ENCODE measurements around the gene GUCA1A.
A peak's percentile ranks its signal among the peaks of the same experiment; 100 is the strongest.

The GUCA1A gene

GRCh38 chr6:42173101-42173500 is at the start of gene GUCA1A:
GUCA1A (plus strand) TSS chr6:42173364; CDS start chr6:42173614, 250 bp downstream.
- DNase-seq (ENCODE audit: low spot score), result no peak

GRCh38 chr6:42123379-42124103 is 49.6 kb upstream of the GUCA1A start:
- no peak for DNase-seq (ENCODE audit: low spot score)

- no peak for DNase-seq (ENCODE audit: low spot score)
Observed at GRCh38 chr6:42124223-42124836, 48.8 kb upstream of the GUCA1A start.

- no peak for DNase-seq (ENCODE audit: low spot score)
Observed at GRCh38 chr6:42125231-42125630, 47.9 kb upstream of the GUCA1A start.

GRCh38 chr6:42125663-42126062 is 47.5 kb upstream of the GUCA1A start:
- no peak for DNase-seq (ENCODE audit: low spot score)

GRCh38 chr6:42128460-42129359 is 44.5 kb upstream of the GUCA1A start:
- DNase-seq (ENCODE audit: low spot score), result no peak

GRCh38 chr6:42129360-42129676 is 43.8 kb upstream of the GUCA1A start:
- no peak for DNase-seq (ENCODE audit: low spot score)

GRCh38 chr6:42131531-42131930 is 41.6 kb upstream of the GUCA1A start:
- DNase-seq (ENCODE audit: low spot score), result no peak

- DNase-seq (ENCODE audit: low spot score), result no peak
Observed at GRCh38 chr6:42133926-42134325, 39.2 kb upstream of the GUCA1A start.

- no peak for DNase-seq (ENCODE audit: low spot score)
Observed at GRCh38 chr6:42135161-42135560, 38.0 kb upstream of the GUCA1A start.

GRCh38 chr6:42135722-42136121 is 37.4 kb upstream of the GUCA1A start:
- no peak for DNase-seq (ENCODE audit: low spot score)

GRCh38 chr6:42136508-42137193 is 36.5 kb upstream of the GUCA1A start:
- DNase-seq (ENCODE audit: low spot score), result peak; percentile 87

GRCh38 chr6:42137194-42137753 is 35.9 kb upstream of the GUCA1A start:
- DNase-seq (ENCODE audit: low spot score), result no peak

GRCh38 chr6:42138190-42138589 is 35.0 kb upstream of the GUCA1A start:
- DNase-seq (ENCODE audit: low spot score), result no peak

- DNase-seq (ENCODE audit: low spot score), result no peak
Observed at GRCh38 chr6:42138630-42139619, 34.2 kb upstream of the GUCA1A start.

GRCh38 chr6:42140032-42140431 is 33.1 kb upstream of the GUCA1A start:
- DNase-seq (ENCODE audit: low spot score), result peak; percentile 42

- no peak for DNase-seq (ENCODE audit: low spot score)
Observed at GRCh38 chr6:42140756-42141602, 32.2 kb upstream of the GUCA1A start.

GRCh38 chr6:42141603-42142117 is 31.5 kb upstream of the GUCA1A start:
- DNase-seq (ENCODE audit: low spot score), result no peak

GRCh38 chr6:42142118-42142835 is 30.9 kb upstream of the GUCA1A start, which contains the start of gene C6orf132:
C6orf132 (minus strand) TSS chr6:42142620; CDS start chr6:42142444, 176 bp downstream.
- DNase-seq (ENCODE audit: low spot score), result peak; percentile 77

Measured in SW480 (cell line).